Stimulated activated CD8-positive, alpha-beta memory T cell treated with anti-CD3 and anti-CD28 coated beads, Interleukin-4, amount 100 ng/mL, for 4 hours (primary cell): ENCODE data around the gene FBXO28.

Experiments used
- DNase-seq, 2 donors: peaks; one replicate each; pipeline ENCODE4 v3.0.0-alpha.2; 2020; ENCODE audit warnings: low read depth in 2 of 2, low spot score in 1 of 2

Gene FBXO28

GRCh38 chr1:224151117-224151516 is 37.2 kb downstream of the FBXO28 start:
- no peak for DNase-seq

- DNase-seq: no peak
These were observed 43.4 kb downstream of the FBXO28 start for GRCh38 chr1:224157316-224157715.

- DNase-seq: no peak
These were observed 45.6 kb downstream of the FBXO28 start for GRCh38 chr1:224159541-224159940.

GRCh38 chr1:224160171-224160682 is 46.3 kb downstream of the FBXO28 start:
- no peak for DNase-seq

GRCh38 chr1:224162768-224163167 is 48.9 kb downstream of the FBXO28 start:
- no peak for DNase-seq

- no peak for DNase-seq
These were observed 49.4 kb downstream of the FBXO28 start for GRCh38 chr1:224163311-224163710.

GRCh38 chr1:224168859-224169380 is 55.0 kb downstream of the FBXO28 start:
- DNase-seq: no peak

GRCh38 chr1:224169718-224170270 is 55.9 kb downstream of the FBXO28 start:
- DNase-seq: no peak

GRCh38 chr1:224170343-224170742 is 56.4 kb downstream of the FBXO28 start:
- DNase-seq: no peak

GRCh38 chr1:224170748-224171478 is 57.0 kb downstream of the FBXO28 start:
- peak in 1 of 2 donors; percentile 5 for DNase-seq

- DNase-seq: no peak
These were observed 58.3 kb downstream of the FBXO28 start for GRCh38 chr1:224172229-224172628.

- no peak for DNase-seq
These were observed 59.6 kb downstream of the FBXO28 start for GRCh38 chr1:224173523-224173922.

GRCh38 chr1:224175617-224176016 is 61.7 kb downstream of the FBXO28 start:
- DNase-seq: no peak

GRCh38 chr1:224177356-224177999 is 63.6 kb downstream of the FBXO28 start:
- DNase-seq: no peak

- no peak for DNase-seq
These were observed 65.0 kb downstream of the FBXO28 start for GRCh38 chr1:224178894-224179293.

- no peak for DNase-seq
These were observed 67.0 kb downstream of the FBXO28 start for GRCh38 chr1:224180783-224181452.

GRCh38 chr1:224181453-224181810 is 67.5 kb downstream of the FBXO28 start:
- no peak for DNase-seq

GRCh38 chr1:224182057-224182865 is 68.3 kb downstream of the FBXO28 start:
- DNase-seq: no peak

- peak; percentile 59 to 63 for DNase-seq
These were observed 69.1 kb downstream of the FBXO28 start, which contains the start of gene DEGS1 for GRCh38 chr1:224182866-224183590. DEGS1 (plus strand) TSS chr1:224183240; CDS start chr1:224183337, 97 bp downstream.
